Lower leg skin (tissue), 4 donors: ENCODE data around the gene ADRB1. TPM values are rescaled to one million over a fixed set of nuclear protein-coding genes. Genes with fewer than 3 reads are reported as not detected.
A peak's percentile ranks its signal among the peaks of the same experiment; 100 is the strongest.

ENCODE experiments used
- DNase-seq, 2 donors: peaks; one replicate each; pipeline ENCODE4 v3.0.0-alpha.2; 2019; ENCODE audit warnings: low spot score in 2 of 2
- H3K4me3 ChIP-seq: fragments of 200-600 bp; sonication (generic); 2 replicates; pipeline ENCODE4 v1.5.1; 2017; ENCODE audit warnings: mild to moderate bottlenecking, low read depth; ENCODE audit not compliant: poor library complexity, severe bottlenecking
- POLR2A ChIP-seq, 2 donors: fragments of 450-650 bp; IDR thresholded peaks; one replicate each; pipeline ENCODE4 v1.6.1; 2016 to 2017; ENCODE audit warnings: antibody characterized with exemption in 2 of 2, mild to moderate bottlenecking in 1 of 2, moderate library complexity in 1 of 2
- WGBS, 2 donors: methylation state at CpG; one replicate each; pipeline ENCODE4 v1.1.5; 2018; 5-methylcytosine and 5-hydroxymethylcytosine counted together
- intact Hi-C: fragments of 100-400 bp; cut with DNase I; formaldehyde crosslinking; loops from one replicate; pipeline ENCODE4 v1.15.0; 2023; ENCODE audit warnings: low total_unique reads
- total RNA-seq, 4 donors: library from RNA; depleted of rRNA; stranded (reverse); fragments of >200 nt; gene quantifications; one replicate each; pipeline ENCODE4 v1.1.0, GENCODE V29; 2016
- TF ChIP-seq, protein P1 (sequence below), 3 donors: fragments of 450-650 bp; IDR thresholded peaks; one replicate each; pipeline ENCODE4 v1.5.1; 2016; ENCODE audit warnings: antibody characterized with exemption in 3 of 3, mild to moderate bottlenecking in 3 of 3, moderate library complexity in 2 of 3

The ADRB1 gene
- 1 to 10 TPM in 1 of 4 donors, under 1 TPM in 3; 0.55 to 1.0 (median 0.82) TPM for total RNA-seq

GRCh38 chr10:114043532-114044246, at the start of gene ADRB1:
ADRB1 (plus strand) TSS chr10:114043866; CDS start chr10:114044133, 267 bp downstream.
- peak within 1 kb of the TSS; percentile 51 for H3K4me3 ChIP-seq
- peak; percentile 72 to 95 for DNase-seq
- 0 to 1% methylated on average over 38 to 72 of the region's 90 CpGs for WGBS, 2 donors
- TF ChIP-seq, protein P1, sequence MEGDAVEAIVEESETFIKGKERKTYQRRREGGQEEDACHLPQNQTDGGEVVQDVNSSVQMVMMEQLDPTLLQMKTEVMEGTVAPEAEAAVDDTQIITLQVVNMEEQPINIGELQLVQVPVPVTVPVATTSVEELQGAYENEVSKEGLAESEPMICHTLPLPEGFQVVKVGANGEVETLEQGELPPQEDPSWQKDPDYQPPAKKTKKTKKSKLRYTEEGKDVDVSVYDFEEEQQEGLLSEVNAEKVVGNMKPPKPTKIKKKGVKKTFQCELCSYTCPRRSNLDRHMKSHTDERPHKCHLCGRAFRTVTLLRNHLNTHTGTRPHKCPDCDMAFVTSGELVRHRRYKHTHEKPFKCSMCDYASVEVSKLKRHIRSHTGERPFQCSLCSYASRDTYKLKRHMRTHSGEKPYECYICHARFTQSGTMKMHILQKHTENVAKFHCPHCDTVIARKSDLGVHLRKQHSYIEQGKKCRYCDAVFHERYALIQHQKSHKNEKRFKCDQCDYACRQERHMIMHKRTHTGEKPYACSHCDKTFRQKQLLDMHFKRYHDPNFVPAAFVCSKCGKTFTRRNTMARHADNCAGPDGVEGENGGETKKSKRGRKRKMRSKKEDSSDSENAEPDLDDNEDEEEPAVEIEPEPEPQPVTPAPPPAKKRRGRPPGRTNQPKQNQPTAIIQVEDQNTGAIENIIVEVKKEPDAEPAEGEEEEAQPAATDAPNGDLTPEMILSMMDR (IDR thresholded peaks at IDR 0.05) = no peak
- TF ChIP-seq POLR2A (IDR thresholded peaks at IDR 0.05) = no peak
- intact Hi-C loops = no loop called here

DNA sequence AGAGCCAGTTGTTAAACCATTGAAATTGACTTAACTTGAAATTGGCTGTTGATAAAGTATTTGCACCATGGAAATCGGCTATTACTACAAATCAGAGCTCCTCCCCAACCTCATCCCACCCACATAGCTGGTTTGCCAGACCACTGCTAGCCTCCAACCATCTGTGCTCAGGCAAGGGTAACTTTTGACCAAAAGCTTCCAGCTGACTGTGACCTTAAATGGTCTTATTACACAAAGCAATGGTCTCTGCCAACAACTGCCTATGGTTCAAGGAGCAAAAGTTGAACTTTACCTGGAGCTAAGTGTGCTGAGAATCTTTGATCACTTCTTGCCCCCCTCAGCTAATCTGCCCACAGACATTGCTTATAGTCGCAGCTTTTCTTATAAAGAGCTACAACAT, 48.5 kb upstream of the ADRB1 start:
- DNase-seq = no peak
- TF ChIP-seq, protein P1 (IDR thresholded peaks at IDR 0.05) = no peak
- TF ChIP-seq POLR2A (IDR thresholded peaks at IDR 0.05) = no peak
- no peak overlapping the region for H3K4me3 ChIP-seq
- intact Hi-C loops = no loop called here
- 68 to 77% methylated on average over 2 of the region's 2 CpGs for WGBS, 2 donors

DNA sequence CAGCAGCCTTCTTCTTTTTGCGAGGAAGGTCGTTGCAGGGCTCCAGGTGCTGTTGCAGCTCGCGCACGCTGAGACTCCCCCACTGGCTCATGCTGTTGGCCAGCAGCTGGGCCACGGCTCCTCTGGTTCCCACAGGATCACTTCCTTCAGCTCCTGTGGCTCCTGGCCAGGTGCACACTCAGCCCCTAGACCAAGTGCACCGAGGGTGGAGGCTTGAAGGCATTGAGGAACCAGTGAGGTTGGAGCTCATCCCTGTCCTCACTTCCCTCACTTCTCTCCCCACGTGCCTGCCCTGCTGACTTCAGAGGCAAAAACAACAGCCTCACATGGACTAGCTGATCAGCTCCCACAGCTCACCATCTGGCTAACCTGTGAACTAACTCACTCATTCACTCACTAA, 46.2 kb upstream of the ADRB1 start:
- peak in 1 of 2 donors; percentile 32 for DNase-seq
- intact Hi-C loops = no loop called here

GRCh38 chr10:113999531-113999930, 44.1 kb upstream of the ADRB1 start:
- 72 to 74% methylated on average over 5 of the region's 5 CpGs for WGBS, 2 donors
- TF ChIP-seq POLR2A (IDR thresholded peaks at IDR 0.05) = no peak
- TF ChIP-seq, protein P1 (IDR thresholded peaks at IDR 0.05) = no peak
- intact Hi-C loops = no loop called here
- no peak for DNase-seq
- no peak overlapping the region for H3K4me3 ChIP-seq

More for the DNA sequence above, 46.2 kb upstream of the ADRB1 start:
- TF ChIP-seq, protein P1 (IDR thresholded peaks at IDR 0.05) = no peak
- no peak for TF ChIP-seq POLR2A (IDR thresholded peaks at IDR 0.05)
- 61 to 68% methylated on average over 8 of the region's 8 CpGs for WGBS, 2 donors
- H3K4me3 ChIP-seq = no peak overlapping the region

GRCh38 chr10:114000457-114001010, 43.1 kb upstream of the ADRB1 start:
- intact Hi-C loops = no loop called here
- H3K4me3 ChIP-seq = no peak overlapping the region
- TF ChIP-seq POLR2A (IDR thresholded peaks at IDR 0.05) = no peak
- TF ChIP-seq, protein P1 (IDR thresholded peaks at IDR 0.05) = no peak
- DNase-seq = no peak
- WGBS, 2 donors = 81 to 85% methylated on average over 6 of the region's 6 CpGs
